SU-DHL-6 (cell line): ENCODE results near the gene UCHL1.

Experiments
- CTCF ChIP-seq: fragments of 200-600 bp; sonication (generic); IDR thresholded peaks from one replicate; pipeline ENCODE4 v1.5.1; 2017; ENCODE audit warnings: antibody characterized with exemption, mild to moderate bottlenecking, low read length, moderate library complexity; ENCODE audit not compliant: insufficient read depth, poor library complexity, severe bottlenecking
- EZH2phosphoT487 ChIP-seq: fragments of 200-600 bp; sonication (generic), shearing (Covaris generic); conservative IDR thresholded peaks from 2 replicates; pipeline ENCODE4 v1.6.1; 2018; ENCODE audit warnings: mild to moderate bottlenecking, antibody characterized with exemption, low read length, moderate library complexity, mixed read lengths

GRCh38 chr4:41214136-41214824 is 42.4 kb upstream of the UCHL1 start, which contains the start of gene APBB2:
- TF ChIP-seq CTCF = peak; percentile 65
- no peak for TF ChIP-seq EZH2phosphoT487
